Cardiac septum (tissue), 1 donor: ENCODE measurements around the gene GLRA3. TPM values are rescaled to one million over a fixed set of nuclear protein-coding genes. Genes with fewer than 3 reads are reported as not detected.
"Not testable (repeated sequence)": the region's sequence is repeated elsewhere in the genome, so short reads cannot be mapped to it uniquely, and the experiment has no call there.

Experiments used
- DNase-seq: peaks from one replicate; pipeline ENCODE4 v3.0.0-alpha.2; 2020; ENCODE audit warnings: low spot score
- intact Hi-C: fragments of 100-400 bp; cut with DNase I; formaldehyde crosslinking; loops from one replicate; pipeline ENCODE4 v1.14.0; 2022
- long read RNA-seq: library from polyadenylated mRNA; unstranded; transcript quantifications from one replicate; pipeline ENCODE4 v2.0.0, GENCODE V29; 2021
- total RNA-seq: library from RNA; stranded (reverse); fragmentation: NEBNext Ultra II Directional; extraction: Animal tissue kit (Norgen Biotek cat#: 25700); gene quantifications from one replicate; pipeline ENCODE4 v1.2.1, GENCODE V29; 2021
- donor health status: DM: no; HTN: no; CAD: no.

The GLRA3 gene
- total RNA-seq: not detected
- long read RNA-seq: 0 reads

- DNase-seq: no peak
- intact Hi-C loops: no loop called here
Measured at GRCh38 chr4:174828845-174829701, at the start of gene GLRA3. TSS of gene GLRA3 (minus strand) at chr4:174829247. CDS start at chr4:174828811, 436 bp downstream.

GRCh38 chr4:174874898-174875297 is 45.9 kb upstream of the GLRA3 start:
- intact Hi-C loops: loop anchor here (10.0 kb wide), 1 partner anchor 670 kb away; no protein-coding TSS in a partner anchor
- no peak for DNase-seq

- no peak for DNase-seq
- intact Hi-C loops: loop anchor here (10.0 kb wide), 1 partner anchor 671 kb away; no protein-coding TSS in a partner anchor
Measured at GRCh38 chr4:174873931-174874330, 44.9 kb upstream of the GLRA3 start.

DNA sequence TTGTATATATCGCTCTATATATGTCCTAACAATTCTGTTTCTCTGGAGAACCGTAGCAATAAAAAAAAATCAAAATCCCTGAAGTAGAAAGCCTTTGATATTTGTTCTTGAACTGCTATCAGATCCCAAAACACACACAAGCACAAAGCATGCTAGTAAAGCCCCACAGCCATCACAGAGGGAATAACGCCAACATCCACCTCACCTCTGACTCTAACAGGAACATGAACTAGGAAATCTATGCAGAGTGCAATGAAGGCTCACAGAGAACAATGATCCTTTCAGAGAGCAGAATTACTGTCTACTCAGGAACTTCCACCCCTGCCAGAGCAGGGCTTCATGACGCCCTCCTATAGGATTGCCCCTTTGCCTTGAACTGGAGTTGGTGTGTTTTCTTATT is 44.1 kb upstream of the GLRA3 start:
- not testable (repeated sequence) for DNase-seq
- intact Hi-C loops: loop anchor here (10.0 kb wide), 1 partner anchor 672 kb away; no protein-coding TSS in a partner anchor

- DNase-seq: no peak
- intact Hi-C loops: loop anchor here (10.0 kb wide), 1 partner anchor 673 kb away; no protein-coding TSS in a partner anchor
Measured at GRCh38 chr4:174871407-174871806, 42.4 kb upstream of the GLRA3 start.

DNA sequence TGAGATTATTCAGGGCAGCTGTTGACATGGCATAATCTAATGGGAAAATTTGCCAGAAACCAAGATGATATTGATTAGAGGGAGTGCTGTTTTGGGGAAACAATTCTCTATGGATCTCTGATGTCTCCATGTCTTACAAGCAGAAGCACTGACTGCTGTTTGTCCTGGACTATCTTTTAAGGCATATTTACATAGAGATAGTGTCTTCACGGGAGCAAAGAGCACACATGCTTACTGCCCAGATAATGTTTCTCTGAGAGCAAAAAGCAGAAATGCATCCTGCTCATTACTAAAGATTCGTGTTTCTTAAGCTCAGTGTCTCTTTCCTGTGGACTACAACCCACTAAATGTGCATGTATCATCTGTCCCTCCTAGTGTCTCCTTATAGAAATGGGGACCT is 41.3 kb upstream of the GLRA3 start:
- intact Hi-C loops: loop anchor here (10.0 kb wide), 1 partner anchor 674 kb away; no protein-coding TSS in a partner anchor

GRCh38 chr4:174869339-174869738 is 40.3 kb upstream of the GLRA3 start:
- DNase-seq: no peak
- intact Hi-C loops: no loop called here

More for the DNA sequence above, 41.3 kb upstream of the GLRA3 start:
- DNase-seq: no peak

- DNase-seq: no peak
- intact Hi-C loops: no loop called here
Measured at GRCh38 chr4:174867903-174868302, 38.9 kb upstream of the GLRA3 start.

GRCh38 chr4:174865418-174865985 is 36.5 kb upstream of the GLRA3 start:
- no peak for DNase-seq
- intact Hi-C loops: no loop called here

DNA sequence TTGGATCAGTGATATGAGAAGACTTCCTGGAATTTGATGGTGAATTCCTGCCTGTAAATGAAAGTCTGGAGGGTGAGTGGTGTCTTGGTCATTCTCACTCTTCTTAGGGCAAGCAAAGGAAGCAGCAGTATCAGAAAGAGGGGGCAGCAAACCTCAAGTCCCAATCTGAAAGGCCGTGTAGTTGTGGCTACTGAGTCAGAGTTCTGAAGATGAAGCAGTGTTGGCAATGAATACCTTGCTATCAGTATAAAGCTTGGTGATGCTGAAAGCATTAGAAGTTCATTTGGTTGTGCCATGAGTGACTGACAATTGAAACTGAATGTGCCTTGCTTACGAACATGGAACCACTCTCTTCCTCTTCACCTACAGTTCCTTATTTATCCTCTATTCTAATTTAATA is 35.0 kb upstream of the GLRA3 start:
- DNase-seq: no peak
- intact Hi-C loops: no loop called here

GRCh38 chr4:174860588-174860987 is 31.5 kb upstream of the GLRA3 start:
- intact Hi-C loops: no loop called here

GRCh38 chr4:174859904-174860303 is 30.9 kb upstream of the GLRA3 start:
- intact Hi-C loops: no loop called here
- DNase-seq: no peak

More at GRCh38 chr4:174860588-174860987, 31.5 kb upstream of the GLRA3 start:
- no peak for DNase-seq

DNA sequence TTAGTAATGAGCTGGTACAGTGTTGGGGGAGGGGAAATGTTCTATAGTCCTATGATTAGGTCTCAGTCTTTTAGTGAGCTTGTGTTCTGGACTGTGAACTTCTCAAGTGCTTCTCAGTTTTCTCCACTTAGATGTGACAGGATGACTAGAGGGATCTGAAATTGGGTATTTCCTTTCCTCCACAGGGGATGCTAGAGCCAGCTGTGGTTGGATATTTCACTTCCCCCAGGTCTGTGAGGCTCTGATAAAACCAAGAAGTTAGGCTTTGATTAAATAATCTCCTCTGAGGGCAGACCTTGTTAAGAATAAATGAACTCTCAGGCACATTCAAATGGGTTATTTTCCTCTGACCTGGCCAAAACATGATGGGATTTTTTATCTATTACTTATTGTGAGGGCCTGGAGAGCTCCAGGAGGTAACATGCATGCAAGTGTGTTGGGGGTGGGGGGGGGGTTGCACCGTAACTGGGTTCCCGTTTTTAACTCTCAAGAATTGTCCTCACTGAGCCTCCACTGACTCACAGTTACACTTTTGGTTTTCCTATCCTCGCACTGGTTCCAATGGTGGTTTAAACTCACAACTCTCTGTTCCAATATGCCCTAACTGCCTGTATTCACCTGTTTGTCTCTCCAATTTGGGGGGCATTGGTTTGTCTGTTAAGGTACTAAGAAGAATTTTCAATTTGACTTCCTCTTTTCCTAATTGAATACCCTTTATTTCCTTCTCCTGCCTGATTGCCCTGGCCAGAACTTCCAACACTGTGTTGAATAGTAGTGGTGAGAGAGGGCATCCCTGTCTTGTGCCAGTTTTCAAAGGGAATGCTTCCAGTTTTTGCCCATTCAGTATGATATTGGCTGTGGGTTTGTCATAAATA is 28.1 kb upstream of the GLRA3 start:
- no peak for DNase-seq
- intact Hi-C loops: no loop called here

DNA sequence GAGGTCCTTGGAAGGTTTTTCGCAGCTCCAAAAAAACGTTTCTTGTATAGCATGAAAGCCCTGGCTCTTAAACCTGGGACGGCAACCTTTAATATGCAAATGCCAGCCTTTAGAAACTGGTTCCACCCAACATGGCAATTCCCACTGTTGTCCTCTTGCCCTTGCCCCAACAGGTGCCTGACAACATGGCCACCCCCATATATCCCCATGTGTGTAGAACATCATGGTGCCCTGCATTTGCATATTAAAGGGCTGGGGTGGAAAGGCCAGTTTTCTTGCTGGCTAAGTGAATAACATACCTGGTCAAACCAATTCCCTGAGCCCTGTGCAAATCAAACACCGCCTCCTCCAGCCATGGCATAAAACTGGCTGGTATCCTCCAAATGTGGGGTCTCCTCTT is 26.0 kb upstream of the GLRA3 start:
- no peak for DNase-seq
- intact Hi-C loops: no loop called here

- DNase-seq: no peak
- intact Hi-C loops: no loop called here
Measured at GRCh38 chr4:174853629-174854028, 24.6 kb upstream of the GLRA3 start.

GRCh38 chr4:174848596-174848995 is 19.5 kb upstream of the GLRA3 start:
- no peak for DNase-seq
- intact Hi-C loops: no loop called here

DNA sequence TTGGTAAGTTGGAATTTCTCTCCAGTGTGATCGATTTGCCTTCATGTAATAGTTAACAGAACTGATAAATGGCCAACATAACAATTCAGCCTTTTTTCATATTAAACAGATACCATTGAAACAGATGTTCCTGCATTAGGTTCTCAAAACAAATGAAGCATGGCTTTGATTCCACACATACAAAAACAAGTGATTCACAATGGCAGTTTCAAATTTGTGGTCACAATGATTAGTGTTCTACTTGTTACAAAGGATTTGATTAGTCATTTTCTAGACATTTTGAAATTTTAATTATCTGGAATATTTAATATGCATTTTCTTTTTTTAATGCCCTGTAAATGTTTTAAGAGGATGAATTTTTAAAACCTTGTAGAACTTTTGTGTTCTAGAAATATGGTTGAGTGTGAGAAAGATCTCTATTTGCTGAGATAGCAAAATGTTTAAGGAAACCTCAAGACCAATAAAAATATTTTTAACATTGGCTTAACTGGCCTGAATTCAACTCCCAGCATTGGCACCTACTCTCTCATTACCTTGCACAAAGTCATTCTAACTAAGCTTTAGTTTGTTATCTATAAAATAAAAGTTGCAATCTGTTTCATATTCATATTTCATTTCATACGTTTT is 18.9 kb upstream of the GLRA3 start:
- intact Hi-C loops: no loop called here
- DNase-seq: no peak

- no peak for DNase-seq
- intact Hi-C loops: no loop called here
Measured at GRCh38 chr4:174835536-174835935, 6.5 kb upstream of the GLRA3 start.

DNA sequence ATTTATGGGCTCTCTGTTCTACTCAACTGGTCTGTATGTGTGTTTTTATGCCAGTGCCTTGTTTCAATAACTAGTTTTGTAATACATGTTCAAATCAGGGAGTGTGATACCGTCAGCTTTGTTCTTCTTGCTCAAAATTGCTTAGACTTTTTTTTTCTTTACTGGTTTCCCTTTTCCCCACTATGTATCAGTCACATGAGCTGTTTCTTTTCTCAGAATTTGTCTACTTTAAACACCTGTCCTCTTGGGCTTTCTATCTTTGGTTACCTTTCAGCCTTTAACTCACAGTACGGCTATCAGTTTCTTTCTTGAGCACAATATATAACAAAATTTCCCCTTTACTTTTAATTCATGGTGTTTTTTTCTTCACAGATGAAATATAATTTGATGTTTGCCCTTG is 5.4 kb upstream of the GLRA3 start:
- intact Hi-C loops: no loop called here
- DNase-seq: no peak
